HepG2 (cell line): ENCODE measurements around the gene SRP68.

Experiments used
- ARNT2 ChIP-seq: sonication (generic); formaldehyde crosslinking; IDR thresholded peaks from 2 replicates; pipeline ENCODE4 v1.8.0; 2022; ENCODE audit warnings: mild to moderate bottlenecking, low read depth, missing genetic modification reagents, moderate library complexity
- SNRNP70 ChIP-seq: fragments of 200-400 bp; formaldehyde crosslinking; IDR thresholded peaks from 2 replicates; pipeline ENCODE4 v1.6.1; 2017; ENCODE audit warnings: mild to moderate bottlenecking, low read depth, low read length, moderate library complexity

GRCh38 chr17:76004750-76005262 is 67.5 kb downstream of the SRP68 start:
- TF ChIP-seq SNRNP70 (no peak), ARNT2 (CRISPR knock-in tag) (no peak)
